ENCODE data around the gene ZYX. TPM values are rescaled to one million over a fixed set of nuclear protein-coding genes. Genes with fewer than 3 reads are reported as not detected.

The ZYX gene
- total and polyA plus RNA-seq, 2 donors (not counting 1 experiment from before 2014, with no cell fraction given), result 32.3 to 53.8 TPM

DNA sequence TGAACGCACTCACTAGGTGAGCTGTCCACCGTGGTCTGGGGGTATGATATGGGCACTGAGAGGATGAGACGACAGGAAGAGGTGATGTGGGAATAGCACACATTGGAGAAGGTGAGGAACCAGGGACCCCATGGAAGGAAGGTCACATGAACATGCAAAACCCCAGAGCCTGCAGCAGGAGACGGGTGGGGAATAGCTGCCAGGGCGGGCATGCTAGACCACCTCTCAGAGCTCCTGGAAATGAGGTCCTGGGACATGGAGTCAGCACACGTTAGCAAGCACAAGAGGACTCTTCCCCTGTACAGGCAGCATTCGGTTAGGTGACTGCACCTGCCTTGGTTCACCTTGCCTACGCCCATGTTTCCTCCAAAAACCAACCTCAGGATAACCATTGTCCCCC, 26.8 kb upstream of the ZYX start:
- TF ChIP-seq EZH2 (IDR thresholded peaks at IDR 0.05; ENCODE audit: borderline replicate concordance, insufficient read depth, low read depth, low read length, poor library complexity, severe bottlenecking), result no peak
- TF ChIP-seq, protein P1, sequence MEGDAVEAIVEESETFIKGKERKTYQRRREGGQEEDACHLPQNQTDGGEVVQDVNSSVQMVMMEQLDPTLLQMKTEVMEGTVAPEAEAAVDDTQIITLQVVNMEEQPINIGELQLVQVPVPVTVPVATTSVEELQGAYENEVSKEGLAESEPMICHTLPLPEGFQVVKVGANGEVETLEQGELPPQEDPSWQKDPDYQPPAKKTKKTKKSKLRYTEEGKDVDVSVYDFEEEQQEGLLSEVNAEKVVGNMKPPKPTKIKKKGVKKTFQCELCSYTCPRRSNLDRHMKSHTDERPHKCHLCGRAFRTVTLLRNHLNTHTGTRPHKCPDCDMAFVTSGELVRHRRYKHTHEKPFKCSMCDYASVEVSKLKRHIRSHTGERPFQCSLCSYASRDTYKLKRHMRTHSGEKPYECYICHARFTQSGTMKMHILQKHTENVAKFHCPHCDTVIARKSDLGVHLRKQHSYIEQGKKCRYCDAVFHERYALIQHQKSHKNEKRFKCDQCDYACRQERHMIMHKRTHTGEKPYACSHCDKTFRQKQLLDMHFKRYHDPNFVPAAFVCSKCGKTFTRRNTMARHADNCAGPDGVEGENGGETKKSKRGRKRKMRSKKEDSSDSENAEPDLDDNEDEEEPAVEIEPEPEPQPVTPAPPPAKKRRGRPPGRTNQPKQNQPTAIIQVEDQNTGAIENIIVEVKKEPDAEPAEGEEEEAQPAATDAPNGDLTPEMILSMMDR (IDR thresholded peaks at IDR 0.05), result no peak
- ATAC-seq (ENCODE audit: low read depth), result no peak
- no peak overlapping the region for H3K27ac ChIP-seq (ENCODE audit: low read length in 2 of 2)
- no peak overlapping the region for H3K4me3 ChIP-seq (ENCODE audit: control extremely low read depth in 1 of 5, extremely low read depth in 1 of 5, insufficient read depth in 1 of 5, low read depth in 2 of 5, low read length in 4 of 5)
- Mint-ChIP-seq H3K9me3 (ENCODE audit: insufficient read depth) (no peaks in the 10 kb centered on the region), H3K27me3 (peaks cover 46% of the 10 kb centered on the region), H3K27ac (no peak overlapping the region), H3K4me3 (no peak overlapping the region), H3K4me1 (peaks cover 2% of the 10 kb centered on the region)
- no peak overlapping the region for H3K4me2 ChIP-seq (replicated peaks; ENCODE audit: low read depth, low read length, poor library complexity, severe bottlenecking)
- no peak overlapping the region for H3K9ac ChIP-seq (ENCODE audit: low read length)
- H2AFZ ChIP-seq (ENCODE audit: insufficient read depth, low read depth, low read length, poor library complexity, severe bottlenecking), result no peak overlapping the region
- no peaks in the 10 kb centered on the region for H3K36me3 ChIP-seq (replicated peaks in 1 of 2; ENCODE audit: control extremely low read depth in 1 of 2, control insufficient read depth in 1 of 2, extremely low read depth in 1 of 2, insufficient read depth in 2 of 2, low read length in 1 of 2)
- WGBS (ENCODE audit: insufficient coverage), result 90% methylated on average over 8 of the region's 8 CpGs
- intact Hi-C loops (cut with micrococcal nuclease), result no loop called here
- ChIA-PET POLR2A (no interaction called here), CTCF (interaction anchor here (1.8 kb wide), 1 partner anchor 9 kb away, joined by 4 read pairs; no protein-coding TSS in a partner anchor)
- no peaks in the 10 kb centered on the region for H3K4me1 ChIP-seq (ENCODE audit: control insufficient read depth in 2 of 2, insufficient read depth in 2 of 2, low read length in 2 of 2)
- DNase-seq, result no peak
- no peaks in the 10 kb centered on the region for H4K20me1 ChIP-seq (ENCODE audit: control insufficient read depth, insufficient read depth, low read length, poor library complexity, severe bottlenecking)
- H3K9me3 ChIP-seq (ENCODE audit: control extremely low read depth in 1 of 3, control insufficient read depth in 2 of 3, insufficient read depth in 1 of 3, low read length in 2 of 3), result peaks cover 0 to under 1% (median 0%) of the 10 kb centered on the region in 3 donors
- no peaks in the 10 kb centered on the region for H3K79me2 ChIP-seq (ENCODE audit: control insufficient read depth, insufficient read depth, low read length)
- peaks cover 0 to 4% (median 0%) of the 10 kb centered on the region in 4 experiments for H3K27me3 ChIP-seq (replicated peaks in 1 of 4; ENCODE audit: control extremely low read depth in 1 of 4, control insufficient read depth in 3 of 4, insufficient read depth in 4 of 4, low read length in 3 of 4)

DNA sequence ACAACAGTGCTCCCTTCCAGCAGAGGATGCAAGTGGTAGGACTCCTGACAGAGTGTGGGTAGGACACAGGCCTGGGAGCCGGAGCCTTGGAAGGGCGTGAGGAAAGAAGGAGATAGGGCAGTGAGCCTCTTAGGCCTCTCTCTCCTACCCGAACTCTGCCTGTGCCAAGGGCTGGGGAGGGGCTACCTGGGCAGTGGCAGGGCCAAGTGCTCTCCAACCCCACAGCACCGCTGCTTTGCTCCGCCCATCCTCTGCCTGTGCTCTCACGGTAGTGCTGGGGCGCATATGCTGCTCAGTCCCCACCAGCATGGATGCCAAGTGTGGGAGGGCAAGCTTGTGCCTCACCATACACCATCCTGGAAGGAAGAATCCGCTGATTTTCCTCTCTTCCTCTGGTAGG, 26.2 kb upstream of the ZYX start:
- Histone ChIP-seq H4K20me1 (ENCODE audit: control insufficient read depth, insufficient read depth, low read length, poor library complexity, severe bottlenecking) (no peaks in the 10 kb centered on the region), H3K27me3 (replicated peaks in 1 of 4; ENCODE audit: control extremely low read depth in 1 of 4, control insufficient read depth in 3 of 4, insufficient read depth in 4 of 4, low read length in 3 of 4) (peaks cover 0 to 8% (median 0%) of the 10 kb centered on the region in 4 experiments), H3K9ac (ENCODE audit: low read length) (no peak overlapping the region), H3K27ac (ENCODE audit: low read length in 2 of 2) (no peak overlapping the region), H3K4me2 (replicated peaks; ENCODE audit: low read depth, low read length, poor library complexity, severe bottlenecking) (no peak overlapping the region), H3K36me3 (replicated peaks in 1 of 2; ENCODE audit: control extremely low read depth in 1 of 2, control insufficient read depth in 1 of 2, extremely low read depth in 1 of 2, insufficient read depth in 2 of 2, low read length in 1 of 2) (no peaks in the 10 kb centered on the region), H3K79me2 (ENCODE audit: control insufficient read depth, insufficient read depth, low read length) (no peaks in the 10 kb centered on the region), H3K4me3 (ENCODE audit: control extremely low read depth in 1 of 5, extremely low read depth in 1 of 5, insufficient read depth in 1 of 5, low read depth in 2 of 5, low read length in 4 of 5) (no peak overlapping the region), H3K4me1 (ENCODE audit: control insufficient read depth in 2 of 2, insufficient read depth in 2 of 2, low read length in 2 of 2) (no peaks in the 10 kb centered on the region), H2AFZ (ENCODE audit: insufficient read depth, low read depth, low read length, poor library complexity, severe bottlenecking) (no peak overlapping the region), H3K9me3 (ENCODE audit: control extremely low read depth in 1 of 3, control insufficient read depth in 2 of 3, insufficient read depth in 1 of 3, low read length in 2 of 3) (peaks cover 0 to 5% (median 0%) of the 10 kb centered on the region in 3 donors)
- intact Hi-C loops (cut with micrococcal nuclease), result no loop called here
- ATAC-seq (ENCODE audit: low read depth), result no peak
- WGBS (ENCODE audit: insufficient coverage), result 95% methylated on average over 4 of the region's 8 CpGs
- Mint-ChIP-seq H3K9me3 (ENCODE audit: insufficient read depth) (no peaks in the 10 kb centered on the region), H3K27ac (no peak overlapping the region), H3K4me1 (peaks cover 2% of the 10 kb centered on the region), H3K4me3 (no peak overlapping the region), H3K27me3 (peaks cover 46% of the 10 kb centered on the region)
- ChIA-PET CTCF (interaction anchor here (1.8 kb wide), 2 partner anchors 10 to 114 kb away, joined by 4 to 8 read pairs; no protein-coding TSS in a partner anchor), POLR2A (no interaction called here)
- TF ChIP-seq EZH2 (IDR thresholded peaks at IDR 0.05; ENCODE audit: borderline replicate concordance, insufficient read depth, low read depth, low read length, poor library complexity, severe bottlenecking), result no peak
- TF ChIP-seq, protein P1 (IDR thresholded peaks at IDR 0.05), result no peak
- no peak for DNase-seq
